Hepatocyte (in vitro differentiated cells): ENCODE data around the gene MED9.

Experiments
- CTCF ChIP-seq: fragments of 200-600 bp; sonication (generic); IDR thresholded peaks from 2 replicates; pipeline ENCODE4 v1.5.1; 2016; ENCODE audit warnings: antibody characterized with exemption, mild to moderate bottlenecking; ENCODE audit not compliant: poor library complexity
- EZH2 ChIP-seq: fragments of 200-600 bp; sonication (generic); IDR thresholded peaks from 2 replicates; pipeline ENCODE4 v1.6.1; 2016; ENCODE audit warnings: antibody characterized with exemption, mild to moderate bottlenecking, borderline replicate concordance
- EZH2phosphoT487 ChIP-seq: fragments of 200-600 bp; sonication (generic); IDR thresholded peaks from one replicate; pipeline ENCODE4 v1.6.1; 2018; ENCODE audit warnings: antibody characterized with exemption, mild to moderate bottlenecking, low read depth, moderate library complexity; ENCODE audit not compliant: unreplicated experiment, severe bottlenecking

GRCh38 chr17:17493986-17494466 lies 17.2 kb downstream of the MED9 start:
- no peak for TF ChIP-seq CTCF
- no peak for TF ChIP-seq EZH2
- no peak for TF ChIP-seq EZH2phosphoT487
